GM13977 (cell line): ENCODE measurements around the gene TUT1.
A peak's percentile ranks its signal among the peaks of the same experiment; 100 is the strongest.

Source experiments
- DNase-seq: peaks from one replicate; pipeline ENCODE4 v3.0.0; 2012; ENCODE audit warnings: low spot score
- CTCF ChIP-seq: IDR thresholded peaks from 2 replicates; pipeline ENCODE4 v1.5.1; 2012; ENCODE audit warnings: mild to moderate bottlenecking, control low read depth; ENCODE audit not compliant: insufficient read depth; ENCODE audit errors: extremely low read depth, missing control alignments
- in situ Hi-C: fragments of 300-500 bp; cut with MboI; formaldehyde crosslinking; loops from one replicate; pipeline ENCODE4 v1.12.0; 2022; ENCODE audit warnings: low sequenced_read_pairs, low pct_unique_long_range_greater_than_20kb, mixed read lengths, inconsistent platforms; ENCODE audit not compliant: unreplicated experiment

Gene TUT1

DNA sequence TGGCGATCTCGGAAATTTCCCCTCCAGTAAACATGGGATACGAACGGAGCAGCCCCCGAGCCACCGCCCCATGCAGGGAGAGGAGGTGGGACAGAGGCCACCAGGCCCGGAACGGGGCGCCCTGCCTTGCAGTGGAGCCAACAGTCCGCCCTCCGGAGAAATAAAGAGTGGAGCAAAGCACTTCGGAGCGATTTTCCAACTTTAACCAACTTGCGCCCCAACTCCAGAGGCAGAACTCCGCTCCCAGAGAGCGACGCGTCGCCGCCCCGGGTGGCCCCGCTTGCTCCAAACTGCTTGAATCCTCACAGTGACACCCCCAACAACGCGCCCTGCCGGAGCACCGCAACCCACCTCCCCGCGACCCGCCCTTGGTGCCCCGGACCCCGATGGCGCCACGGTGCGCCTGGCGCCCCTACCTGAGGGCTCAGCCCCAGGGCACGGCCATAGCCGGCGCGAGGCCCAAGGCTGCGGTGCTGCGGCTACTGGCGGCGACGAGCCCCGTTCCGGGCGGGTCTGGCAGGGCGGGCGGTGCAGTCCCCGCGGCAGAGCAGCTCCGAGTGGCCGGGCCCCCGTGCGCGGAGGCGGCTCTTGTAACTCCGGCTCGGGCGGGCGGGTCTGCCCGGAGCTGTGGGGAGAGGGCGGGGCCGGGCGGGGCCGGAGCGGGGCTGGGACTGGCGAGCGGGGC is 44.9 kb downstream of the TUT1 start, which contains the start of gene AHNAK:
AHNAK (minus strand) TSS at position 563 of the 685 bp plus-strand sequence. CDS start 10,708 bp downstream, outside the sequence.
- no peak for TF ChIP-seq CTCF
- DNase-seq = peak; percentile 82
- in situ Hi-C loops = no loop called here

DNA sequence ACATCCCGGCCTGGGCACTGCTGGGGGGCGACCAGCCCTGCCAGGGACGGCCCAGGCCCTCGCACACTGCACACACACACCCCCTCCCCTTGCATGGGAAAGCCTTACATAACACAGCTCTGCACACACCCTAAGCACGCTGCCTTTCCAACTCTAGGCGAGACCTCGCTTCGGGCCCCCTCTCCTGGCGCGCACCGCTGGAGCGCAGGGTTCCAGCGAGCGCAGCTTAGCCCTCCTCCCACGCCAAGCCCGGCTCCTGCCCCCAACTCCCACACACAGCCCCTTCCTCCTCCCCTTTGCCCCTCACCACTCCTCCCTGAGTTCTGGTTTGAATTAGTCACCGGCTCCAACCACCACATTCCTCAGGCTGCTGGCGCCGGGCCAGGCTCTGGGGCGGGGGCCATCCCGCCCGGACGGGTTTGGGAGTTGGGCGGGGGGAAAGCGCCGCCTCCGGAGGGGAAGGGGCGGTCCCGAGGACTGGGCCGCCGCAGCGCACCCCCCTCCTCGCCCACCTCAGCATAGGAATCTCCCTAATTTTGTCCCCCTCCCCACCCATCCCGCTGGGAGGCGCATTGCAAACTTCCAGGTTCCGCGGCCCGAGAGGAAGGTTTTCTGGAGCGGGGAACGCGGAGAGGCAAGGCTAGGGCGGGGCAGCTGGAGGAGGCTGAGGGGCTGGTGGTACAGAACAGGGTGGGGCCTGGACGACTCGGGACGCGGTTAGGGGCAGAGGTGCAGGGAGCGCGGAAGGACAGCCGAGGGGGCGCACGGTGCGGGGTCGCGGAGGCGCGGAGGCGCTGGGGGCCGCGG is 45.7 kb downstream of the TUT1 start:
- TF ChIP-seq CTCF = no peak
- no peak for DNase-seq
- in situ Hi-C loops = no loop called here

GRCh38 chr11:62544581-62545436 is 46.5 kb downstream of the TUT1 start:
- in situ Hi-C loops = no loop called here
- TF ChIP-seq CTCF = no peak
- peak; percentile 67 for DNase-seq

DNA sequence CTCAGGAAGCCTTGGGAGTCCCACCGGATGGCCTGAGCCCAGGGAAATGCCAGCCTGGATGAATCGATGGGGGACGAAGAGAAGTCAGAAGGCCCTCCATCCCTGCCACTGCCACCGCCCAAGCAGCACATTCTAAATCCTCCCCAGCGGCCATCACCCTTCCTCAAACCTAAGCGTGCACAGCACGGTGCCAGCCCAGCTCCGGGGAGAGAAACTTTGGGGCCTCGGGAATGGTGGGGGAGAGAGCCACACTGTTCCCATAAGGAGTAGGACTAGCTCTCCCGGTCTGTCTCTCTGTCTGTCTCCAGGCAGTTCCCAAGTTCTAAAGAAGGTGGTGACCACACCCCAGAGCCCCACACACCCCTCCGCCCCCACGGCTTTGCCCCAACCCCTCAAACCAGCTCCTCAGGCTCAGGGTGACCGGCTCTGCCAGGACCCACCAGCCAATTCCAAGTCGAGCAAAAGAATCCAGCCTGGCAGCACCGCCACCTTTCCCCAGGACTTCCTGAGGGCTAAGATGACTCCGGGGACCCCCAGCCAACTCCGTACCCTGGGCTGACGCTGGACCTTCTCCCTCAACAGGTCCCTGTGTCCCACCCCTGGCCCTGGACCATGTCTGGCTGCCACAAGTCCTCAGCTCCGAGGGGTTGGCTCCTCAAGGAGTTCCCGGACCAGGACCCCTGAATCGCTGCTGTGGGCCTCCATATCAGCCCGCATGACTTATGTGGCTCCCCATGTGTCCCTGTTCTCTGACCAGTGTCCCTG is 47.5 kb downstream of the TUT1 start:
- in situ Hi-C loops = no loop called here
- no peak for DNase-seq
- TF ChIP-seq CTCF = no peak

DNA sequence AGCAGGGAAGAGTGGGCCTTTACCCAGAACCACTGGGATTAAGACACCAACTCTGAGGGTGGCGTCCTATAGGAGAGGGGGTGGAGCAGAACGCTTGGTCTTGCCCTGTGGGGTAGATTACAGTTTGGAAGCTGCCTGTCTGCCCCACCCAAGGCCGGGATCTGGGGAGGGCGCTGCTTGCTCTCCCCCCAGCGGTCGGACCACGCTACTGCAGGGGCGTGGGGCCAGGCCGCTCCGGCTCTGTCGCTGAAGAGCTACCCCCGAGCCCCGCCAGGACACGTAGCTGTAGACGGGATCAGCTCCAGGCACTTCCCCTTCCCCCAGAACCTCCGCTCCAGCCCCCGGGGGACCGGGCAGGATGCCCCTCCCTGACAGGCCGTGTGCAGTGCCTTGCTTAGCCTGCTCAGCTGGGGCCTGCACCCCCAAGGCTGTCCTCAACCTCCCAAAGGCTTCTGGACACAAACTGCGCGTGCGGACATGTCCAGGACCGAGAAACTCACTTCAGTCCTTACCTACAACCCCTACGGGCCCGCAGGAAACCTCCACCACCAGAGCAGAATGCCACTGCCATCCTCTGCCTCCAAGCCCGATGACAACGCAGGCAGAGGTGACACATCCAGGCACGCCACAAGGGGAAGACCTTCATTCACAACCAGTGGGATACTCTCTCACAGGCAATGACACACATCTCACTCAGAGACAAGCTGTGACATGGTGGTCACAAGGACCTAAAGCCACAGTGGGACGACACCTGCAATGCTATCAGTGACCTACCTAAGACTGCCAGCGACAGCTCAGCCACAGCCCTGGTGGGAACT is 48.4 kb downstream of the TUT1 start:
- DNase-seq = peak; percentile 83
- in situ Hi-C loops = no loop called here
- TF ChIP-seq CTCF = peak; percentile 99
